NCI-H748 (cell line): Measurements from ENCODE around the gene PRR36.
A peak's percentile ranks its signal among the peaks of the same experiment; 100 is the strongest.
"Not testable (repeated sequence)": the region's sequence is repeated elsewhere in the genome, so short reads cannot be mapped to it uniquely, and the experiment has no call there.

Source experiments
- DNase-seq: peaks from one replicate; lab custom pipeline; 2025; ENCODE audit not compliant: unreplicated experiment; lab: John Stamatoyannopoulos, UW

Gene PRR36

DNA sequence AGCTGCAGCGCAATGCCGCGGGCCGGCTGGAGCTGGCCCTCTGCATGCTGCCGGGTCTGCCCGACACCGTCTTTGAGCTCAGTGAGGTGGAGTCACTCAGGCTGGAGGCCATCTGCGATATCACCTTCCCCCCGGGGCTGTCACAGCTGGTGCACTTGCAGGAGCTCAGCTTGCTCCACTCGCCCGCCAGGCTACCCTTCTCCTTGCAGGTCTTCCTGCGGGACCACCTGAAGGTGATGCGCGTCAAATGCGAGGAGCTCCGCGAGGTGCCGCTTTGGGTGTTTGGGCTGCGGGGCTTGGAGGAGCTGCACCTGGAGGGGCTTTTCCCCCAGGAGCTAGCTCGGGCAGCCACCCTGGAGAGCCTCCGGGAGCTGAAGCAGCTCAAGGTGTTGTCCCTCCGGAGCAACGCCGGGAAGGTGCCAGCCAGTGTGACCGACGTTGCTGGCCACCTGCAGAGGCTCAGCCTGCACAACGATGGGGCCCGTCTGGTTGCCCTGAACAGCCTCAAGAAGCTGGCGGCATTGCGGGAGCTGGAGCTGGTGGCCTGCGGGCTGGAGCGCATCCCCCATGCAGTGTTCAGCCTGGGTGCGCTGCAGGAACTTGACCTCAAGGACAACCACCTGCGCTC, 25.7 kb upstream of the PRR36 start:
- DNase-seq = no peak

DNA sequence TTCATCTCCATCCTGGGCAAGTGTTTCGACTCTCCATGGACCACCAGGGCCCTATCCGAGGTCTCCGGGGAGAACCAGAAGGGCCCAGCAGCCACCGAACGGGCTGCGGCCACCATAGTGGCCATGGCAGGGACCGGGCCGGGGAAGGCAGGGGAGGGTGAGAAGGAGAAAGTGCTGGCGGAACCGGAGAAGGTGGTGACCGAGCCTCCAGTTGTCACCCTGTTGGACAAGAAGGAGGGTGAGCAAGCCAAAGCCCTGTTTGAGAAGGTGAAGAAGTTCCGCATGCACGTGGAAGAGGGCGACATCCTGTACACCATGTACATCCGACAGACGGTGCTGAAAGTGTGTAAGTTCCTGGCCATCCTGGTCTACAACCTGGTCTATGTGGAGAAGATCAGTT, 24.8 kb upstream of the PRR36 start:
- DNase-seq = no peak

DNA sequence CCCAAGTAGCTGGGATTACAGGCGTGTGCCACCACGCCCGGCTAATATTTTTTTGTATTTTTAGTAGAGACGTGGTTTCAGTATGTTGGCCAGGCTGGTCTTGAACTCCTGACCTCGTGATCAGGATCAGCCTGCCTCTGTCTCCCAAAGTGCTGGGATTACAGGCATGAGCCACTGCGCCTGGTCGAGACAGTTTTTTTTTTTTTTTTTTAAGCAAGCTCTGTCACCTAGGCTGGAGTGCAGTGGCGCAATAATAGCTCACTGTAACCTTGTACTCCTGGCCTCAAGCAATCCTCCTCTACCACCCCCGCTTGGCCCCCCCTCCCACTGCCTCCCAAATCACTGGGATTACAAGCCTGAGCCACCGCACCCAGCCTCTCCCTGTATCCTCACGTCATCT, 23.1 kb upstream of the PRR36 start:
- DNase-seq = no peak

GRCh38 chr19:7895565-7895964, 21.4 kb upstream of the PRR36 start:
- no peak for DNase-seq

- DNase-seq = no peak
Measured at GRCh38 chr19:7894612-7895309, 20.6 kb upstream of the PRR36 start.

DNA sequence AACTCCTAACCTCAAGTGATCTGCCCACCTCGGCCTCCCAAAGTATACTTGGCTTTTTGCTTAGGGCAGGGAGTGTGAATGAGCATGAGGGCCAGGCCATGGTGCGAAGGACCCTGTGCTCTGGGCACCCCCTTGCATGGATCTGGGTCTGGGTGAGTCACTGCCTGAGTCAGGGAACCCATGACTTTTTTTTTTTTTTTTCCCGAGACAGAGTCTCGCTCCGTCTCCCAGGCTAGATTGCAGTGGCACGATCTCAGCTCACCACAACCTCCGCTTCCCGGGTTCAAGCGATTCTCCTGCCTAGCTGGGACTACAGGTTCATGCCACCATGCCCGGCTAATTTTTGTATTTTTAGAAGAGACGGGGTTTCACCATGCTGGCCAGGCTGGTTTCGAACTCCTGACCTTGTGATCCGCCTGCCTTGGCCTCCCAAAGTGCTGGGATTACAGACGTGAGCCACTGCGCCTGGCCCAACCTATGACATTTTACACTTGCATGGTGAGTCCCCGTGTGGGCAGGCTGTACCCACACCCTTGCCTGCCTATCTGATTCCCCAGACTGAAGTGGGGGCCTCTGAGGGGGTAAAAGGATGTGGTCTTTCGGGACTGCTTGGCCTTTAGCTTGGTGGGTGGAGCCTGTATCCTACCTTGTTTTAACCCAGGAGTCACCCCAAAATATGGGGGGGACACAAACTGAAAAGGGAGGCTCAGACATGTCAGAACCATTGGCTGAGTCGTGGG, 19.3 kb upstream of the PRR36 start:
- DNase-seq = not testable (repeated sequence)

- no peak for DNase-seq
Measured at GRCh38 chr19:7888826-7889217, 14.6 kb upstream of the PRR36 start.

- DNase-seq = peak; percentile 36
Measured at GRCh38 chr19:7888145-7888825, 14.1 kb upstream of the PRR36 start, which contains the start of gene LRRC8E. Gene LRRC8E (plus strand): TSS chr19:7888510. CDS start chr19:7895604, 7,094 bp downstream.

GRCh38 chr19:7887408-7888144, 13.4 kb upstream of the PRR36 start:
- DNase-seq = no peak

GRCh38 chr19:7885818-7886217, 11.6 kb upstream of the PRR36 start:
- no peak for DNase-seq

GRCh38 chr19:7883796-7884570, 9.8 kb upstream of the PRR36 start:
- DNase-seq = no peak

GRCh38 chr19:7883105-7883504, 8.9 kb upstream of the PRR36 start:
- DNase-seq = peak; percentile 37

DNA sequence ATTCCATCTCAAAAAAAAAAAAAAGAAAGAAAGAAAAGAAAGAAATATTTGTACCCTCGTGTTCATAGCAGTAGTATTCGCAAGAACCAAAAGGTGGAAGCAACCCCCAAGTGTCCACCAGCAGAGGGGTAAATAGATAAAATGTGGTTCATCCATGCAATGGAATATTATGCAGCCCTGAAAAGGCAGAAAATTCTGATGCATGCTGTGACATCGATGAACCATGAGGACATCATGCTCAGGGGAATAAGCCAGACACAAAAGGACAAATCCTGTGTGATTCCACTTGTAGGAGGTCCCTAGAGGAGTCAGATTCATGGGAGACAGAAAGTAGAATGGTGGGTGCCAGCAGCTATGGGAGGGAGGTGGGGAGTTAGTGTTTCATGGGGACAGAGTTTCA, 7.7 kb upstream of the PRR36 start:
- DNase-seq = no peak

GRCh38 chr19:7879836-7880235, 5.6 kb upstream of the PRR36 start:
- DNase-seq = no peak

- no peak for DNase-seq
Measured at GRCh38 chr19:7879111-7879807, 5.1 kb upstream of the PRR36 start.

DNA sequence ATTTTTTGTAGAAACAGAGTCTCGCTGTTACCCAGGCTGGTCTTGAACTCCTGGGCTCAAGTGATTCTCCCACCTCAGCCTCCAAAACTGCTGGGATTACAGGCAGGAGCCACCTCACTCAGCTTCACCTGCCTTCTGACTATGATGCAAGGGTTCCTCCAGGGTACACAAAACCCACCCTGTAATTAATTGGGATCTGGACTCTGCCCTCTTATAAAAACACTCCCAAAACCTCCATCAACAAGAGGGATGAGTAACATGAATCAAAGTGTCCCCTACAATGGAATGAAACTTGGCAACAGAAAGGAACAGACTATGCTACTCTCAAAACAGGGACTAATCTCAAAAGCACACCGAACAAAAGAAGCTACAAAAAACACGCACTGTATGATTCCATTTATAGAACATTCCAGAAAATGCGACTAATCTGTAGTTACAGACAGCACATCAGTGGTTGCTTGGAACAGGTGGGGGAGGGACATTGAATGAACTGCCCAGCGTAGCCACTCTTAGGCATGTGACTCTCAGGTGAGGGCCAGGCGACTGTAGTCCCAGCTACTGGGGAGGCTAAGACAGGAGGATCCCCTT, 3.2 kb upstream of the PRR36 start:
- DNase-seq = no peak

GRCh38 chr19:7874897-7875273, 695 bp upstream of the PRR36 start:
- DNase-seq = no peak

DNA sequence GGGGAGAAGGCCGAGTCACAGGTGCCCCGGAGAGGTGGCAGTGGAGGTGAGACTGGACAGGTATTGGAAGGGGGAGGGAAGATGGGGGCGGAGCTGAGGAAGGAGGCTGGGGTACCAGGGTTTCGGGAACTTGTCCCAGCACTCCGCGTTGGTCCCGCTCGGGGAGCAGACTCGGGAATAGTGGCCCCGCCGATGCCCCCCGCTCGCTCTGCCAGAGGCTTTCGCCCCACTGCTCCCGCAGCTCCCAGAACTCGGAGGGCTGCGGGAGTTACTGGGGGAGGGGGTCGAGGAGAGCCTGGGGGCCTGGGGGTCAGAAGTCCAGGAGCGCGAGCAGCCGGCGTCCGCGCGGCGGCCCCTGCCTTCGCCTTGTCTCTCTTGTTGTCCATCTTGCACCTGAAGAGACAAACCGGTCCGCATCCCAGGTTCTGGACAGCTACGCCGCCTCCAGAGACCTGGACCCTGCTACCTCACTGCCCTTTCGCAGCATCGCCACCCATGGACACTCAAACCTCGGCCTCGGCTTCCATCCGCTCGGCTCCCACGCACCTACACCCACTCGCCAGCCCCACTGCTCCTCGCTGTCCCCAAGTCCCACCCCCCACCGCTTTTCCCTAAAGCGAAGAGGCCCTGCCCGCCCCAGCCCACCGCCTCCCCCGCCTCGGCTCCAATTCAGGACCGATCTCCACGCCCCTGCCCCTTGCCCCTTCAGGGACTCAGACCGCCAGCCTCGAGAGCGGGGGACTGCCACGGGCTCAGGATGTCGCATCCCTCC, 700 bp downstream of the PRR36 start:
- no peak for DNase-seq
